ENCODE data around the gene ATP1A3.

DNA sequence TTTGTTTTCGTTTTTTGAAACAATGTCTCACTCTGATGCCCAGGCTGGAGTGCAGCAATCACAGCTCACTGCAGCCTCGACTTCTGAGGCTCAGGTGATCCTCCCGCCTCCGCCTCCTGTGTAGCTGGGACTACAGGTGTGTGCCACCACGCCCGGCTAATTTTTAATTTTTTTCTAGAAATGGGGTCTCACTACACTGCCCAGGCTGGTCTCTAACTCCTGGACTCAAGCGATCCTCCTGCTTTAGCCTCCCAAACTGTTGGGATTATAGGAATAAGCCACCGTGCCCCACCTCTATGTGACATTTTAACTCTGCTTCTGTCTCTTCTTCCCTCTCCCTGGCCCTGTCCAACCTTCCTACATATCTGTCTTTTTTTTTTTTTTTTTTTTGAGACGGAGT is 5.1 kb downstream of the ATP1A3 start:
- TF ChIP-seq, protein P1, sequence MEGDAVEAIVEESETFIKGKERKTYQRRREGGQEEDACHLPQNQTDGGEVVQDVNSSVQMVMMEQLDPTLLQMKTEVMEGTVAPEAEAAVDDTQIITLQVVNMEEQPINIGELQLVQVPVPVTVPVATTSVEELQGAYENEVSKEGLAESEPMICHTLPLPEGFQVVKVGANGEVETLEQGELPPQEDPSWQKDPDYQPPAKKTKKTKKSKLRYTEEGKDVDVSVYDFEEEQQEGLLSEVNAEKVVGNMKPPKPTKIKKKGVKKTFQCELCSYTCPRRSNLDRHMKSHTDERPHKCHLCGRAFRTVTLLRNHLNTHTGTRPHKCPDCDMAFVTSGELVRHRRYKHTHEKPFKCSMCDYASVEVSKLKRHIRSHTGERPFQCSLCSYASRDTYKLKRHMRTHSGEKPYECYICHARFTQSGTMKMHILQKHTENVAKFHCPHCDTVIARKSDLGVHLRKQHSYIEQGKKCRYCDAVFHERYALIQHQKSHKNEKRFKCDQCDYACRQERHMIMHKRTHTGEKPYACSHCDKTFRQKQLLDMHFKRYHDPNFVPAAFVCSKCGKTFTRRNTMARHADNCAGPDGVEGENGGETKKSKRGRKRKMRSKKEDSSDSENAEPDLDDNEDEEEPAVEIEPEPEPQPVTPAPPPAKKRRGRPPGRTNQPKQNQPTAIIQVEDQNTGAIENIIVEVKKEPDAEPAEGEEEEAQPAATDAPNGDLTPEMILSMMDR (IDR thresholded peaks at IDR 0.05): no peak
- TF ChIP-seq POLR2A (IDR thresholded peaks at IDR 0.05): no peak

Measured in adrenal gland (tissue), 5 donors.